ENCODE measurements around the gene FAM149B1. TPM values are rescaled to one million over a fixed set of nuclear protein-coding genes. Genes with fewer than 3 reads are reported as not detected.

The FAM149B1 gene
- total and polyA plus RNA-seq, 2 of the 13 experiments (the other 11 are each of a cell fraction or from before 2014, with no cell fraction given) = 9.3 to 16.8 TPM

DNA sequence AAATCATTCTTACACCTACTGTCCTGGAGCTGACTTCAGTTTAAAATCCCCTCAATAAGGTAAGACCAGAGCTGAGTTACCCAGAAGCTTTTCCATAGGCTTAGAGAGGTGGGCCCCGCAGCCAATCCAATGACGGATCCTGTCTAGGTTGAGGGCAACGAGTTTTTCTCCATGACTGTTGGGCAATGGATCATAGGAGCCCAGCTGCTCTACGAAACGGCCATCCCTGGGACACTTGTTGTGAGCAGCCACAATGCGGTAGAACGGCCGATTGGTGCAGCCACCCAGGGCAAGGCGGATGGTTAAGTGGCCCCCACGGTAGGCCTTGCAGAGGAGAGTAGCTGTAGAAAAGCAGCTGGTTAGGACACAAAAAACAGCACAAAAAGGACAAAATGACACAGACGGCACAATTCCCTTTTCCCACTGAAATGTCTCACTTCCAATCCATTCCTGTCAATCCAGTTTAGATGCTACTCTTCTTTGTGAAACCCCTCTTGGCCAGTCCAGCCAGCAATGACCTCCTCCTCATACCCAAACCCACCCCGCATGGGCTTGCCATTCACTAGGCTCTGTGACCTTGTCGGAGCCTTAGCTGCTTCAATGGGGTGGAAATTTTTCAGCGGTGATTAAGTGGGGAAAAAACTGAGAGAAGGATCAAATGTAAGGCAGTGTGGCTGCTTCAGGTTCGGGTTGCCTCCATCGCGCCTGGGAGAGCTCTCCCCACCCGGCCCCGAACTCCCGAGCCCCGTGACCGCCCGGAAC is 83.9 kb downstream of the FAM149B1 start (continued):
- TF ChIP-seq, protein P1, sequence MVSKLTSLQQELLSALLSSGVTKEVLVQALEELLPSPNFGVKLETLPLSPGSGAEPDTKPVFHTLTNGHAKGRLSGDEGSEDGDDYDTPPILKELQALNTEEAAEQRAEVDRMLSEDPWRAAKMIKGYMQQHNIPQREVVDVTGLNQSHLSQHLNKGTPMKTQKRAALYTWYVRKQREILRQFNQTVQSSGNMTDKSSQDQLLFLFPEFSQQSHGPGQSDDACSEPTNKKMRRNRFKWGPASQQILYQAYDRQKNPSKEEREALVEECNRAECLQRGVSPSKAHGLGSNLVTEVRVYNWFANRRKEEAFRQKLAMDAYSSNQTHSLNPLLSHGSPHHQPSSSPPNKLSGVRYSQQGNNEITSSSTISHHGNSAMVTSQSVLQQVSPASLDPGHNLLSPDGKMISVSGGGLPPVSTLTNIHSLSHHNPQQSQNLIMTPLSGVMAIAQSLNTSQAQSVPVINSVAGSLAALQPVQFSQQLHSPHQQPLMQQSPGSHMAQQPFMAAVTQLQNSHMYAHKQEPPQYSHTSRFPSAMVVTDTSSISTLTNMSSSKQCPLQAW (CRISPR knock-in tag; IDR thresholded peaks at IDR 0.05) = 0 out of 2 replicates have a peak, but pooled peaks have one; percentile 26
- TF ChIP-seq NONO (IDR thresholded peaks at IDR 0.05) (no peak), NONO (CRISPR knock-in tag; conservative IDR thresholded peaks at IDR 0.05) (no peak), GFI1 (CRISPR knock-in tag; IDR thresholded peaks at IDR 0.05; ENCODE audit: borderline replicate concordance) (0 out of 2 replicates have a peak, but pooled peaks have one; percentile 33), FLYWCH1 (CRISPR knock-in tag; IDR thresholded peaks at IDR 0.05) (0 out of 2 replicates have a peak, but pooled peaks have one; percentile 18), ONECUT2 (CRISPR knock-in tag; IDR thresholded peaks at IDR 0.05) (no peak; the same call in 1 of the 2 replicates), BRD4 (CRISPR knock-in tag; IDR thresholded peaks at IDR 0.05) (peak; percentile 14; the same call in 1 of the 2 replicates), ZMAT3 (CRISPR knock-in tag; conservative IDR thresholded peaks at IDR 0.05) (no peak)
- TF ChIP-seq, protein P2, sequence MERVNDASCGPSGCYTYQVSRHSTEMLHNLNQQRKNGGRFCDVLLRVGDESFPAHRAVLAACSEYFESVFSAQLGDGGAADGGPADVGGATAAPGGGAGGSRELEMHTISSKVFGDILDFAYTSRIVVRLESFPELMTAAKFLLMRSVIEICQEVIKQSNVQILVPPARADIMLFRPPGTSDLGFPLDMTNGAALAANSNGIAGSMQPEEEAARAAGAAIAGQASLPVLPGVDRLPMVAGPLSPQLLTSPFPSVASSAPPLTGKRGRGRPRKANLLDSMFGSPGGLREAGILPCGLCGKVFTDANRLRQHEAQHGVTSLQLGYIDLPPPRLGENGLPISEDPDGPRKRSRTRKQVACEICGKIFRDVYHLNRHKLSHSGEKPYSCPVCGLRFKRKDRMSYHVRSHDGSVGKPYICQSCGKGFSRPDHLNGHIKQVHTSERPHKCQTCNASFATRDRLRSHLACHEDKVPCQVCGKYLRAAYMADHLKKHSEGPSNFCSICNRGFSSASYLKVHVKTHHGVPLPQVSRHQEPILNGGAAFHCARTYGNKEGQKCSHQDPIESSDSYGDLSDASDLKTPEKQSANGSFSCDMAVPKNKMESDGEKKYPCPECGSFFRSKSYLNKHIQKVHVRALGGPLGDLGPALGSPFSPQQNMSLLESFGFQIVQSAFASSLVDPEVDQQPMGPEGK (CRISPR knock-in tag; IDR thresholded peaks at IDR 0.05) = 0 out of 2 replicates have a peak, but pooled peaks have one; percentile 10
- TF ChIP-seq, protein P3, sequence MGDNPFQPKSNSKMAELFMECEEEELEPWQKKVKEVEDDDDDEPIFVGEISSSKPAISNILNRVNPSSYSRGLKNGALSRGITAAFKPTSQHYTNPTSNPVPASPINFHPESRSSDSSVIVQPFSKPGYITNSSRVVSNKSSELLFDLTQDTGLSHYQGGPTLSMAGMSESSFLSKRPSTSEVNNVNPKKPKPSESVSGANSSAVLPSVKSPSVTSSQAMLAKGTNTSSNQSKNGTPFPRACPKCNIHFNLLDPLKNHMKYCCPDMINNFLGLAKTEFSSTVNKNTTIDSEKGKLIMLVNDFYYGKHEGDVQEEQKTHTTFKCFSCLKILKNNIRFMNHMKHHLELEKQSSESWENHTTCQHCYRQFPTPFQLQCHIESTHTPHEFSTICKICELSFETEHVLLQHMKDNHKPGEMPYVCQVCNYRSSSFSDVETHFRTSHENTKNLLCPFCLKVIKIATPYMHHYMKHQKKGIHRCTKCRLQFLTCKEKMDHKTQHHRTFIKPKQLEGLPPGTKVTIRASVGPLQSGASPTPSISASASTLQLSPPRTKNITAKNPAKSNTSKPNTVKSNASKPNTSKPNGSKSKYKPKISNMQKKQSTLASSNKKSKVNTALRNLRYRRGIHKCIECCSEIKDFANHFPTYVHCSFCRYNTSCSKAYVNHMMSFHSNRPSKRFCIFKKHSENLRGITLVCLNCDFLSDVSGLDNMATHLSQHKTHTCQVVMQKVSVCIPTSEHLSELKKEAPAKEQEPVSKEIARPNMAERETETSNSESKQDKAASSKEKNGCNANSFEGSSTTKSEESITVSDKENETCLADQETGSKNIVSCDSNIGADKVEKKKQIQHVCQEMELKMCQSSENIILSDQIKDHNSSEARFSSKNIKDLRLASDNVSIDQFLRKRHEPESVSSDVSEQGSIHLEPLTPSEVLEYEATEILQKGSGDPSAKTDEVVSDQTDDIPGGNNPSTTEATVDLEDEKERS (CRISPR knock-in tag; IDR thresholded peaks at IDR 0.05) = 0 out of 2 replicates have a peak, but pooled peaks have one; percentile 9

Measured in HepG2 (cell line).